GM18867 (cell line): ENCODE data around the gene SESN2.

Experiments used
- ATAC-seq: cut with Tn5 transposase; IDR thresholded peaks from one replicate; pipeline ENCODE4 v1.9.1; 2021; ENCODE audit warnings: mild to moderate bottlenecking, moderate library complexity; ENCODE audit not compliant: unreplicated experiment

Gene SESN2

GRCh38 chr1:28259252-28259933, at the start of gene SESN2:
TSS of gene SESN2 (plus strand) at chr1:28259518. CDS start at chr1:28259848, 330 bp downstream.
- peak; percentile 92 for ATAC-seq

- ATAC-seq: no peak
Observed at GRCh38 chr1:28209700-28210099, 49.6 kb upstream of the SESN2 start.

GRCh38 chr1:28213315-28213714, 46.0 kb upstream of the SESN2 start:
- ATAC-seq: no peak

- no peak for ATAC-seq
Observed at GRCh38 chr1:28229089-28229488, 30.2 kb upstream of the SESN2 start.

GRCh38 chr1:28229996-28230395, 29.3 kb upstream of the SESN2 start:
- ATAC-seq: no peak

- peak; percentile 50 for ATAC-seq
Observed at GRCh38 chr1:28232558-28233263, 26.6 kb upstream of the SESN2 start, which contains the start of gene DNAJC8. TSS of gene DNAJC8 (minus strand) at chr1:28233029. CDS start at chr1:28232998, 31 bp downstream.

- ATAC-seq: no peak
Observed at GRCh38 chr1:28233264-28233606, 26.1 kb upstream of the SESN2 start.

- peak; percentile 83 for ATAC-seq
Observed at GRCh38 chr1:28235755-28236655, 23.3 kb upstream of the SESN2 start, which contains the start of gene ATP5IF1. TSS of gene ATP5IF1 (plus strand) at chr1:28236124. CDS start at chr1:28236184, 60 bp downstream.

GRCh38 chr1:28236656-28237322, 22.5 kb upstream of the SESN2 start:
- no peak for ATAC-seq

- no peak for ATAC-seq
Observed at GRCh38 chr1:28239004-28239403, 20.3 kb upstream of the SESN2 start.

GRCh38 chr1:28240024-28240423, 19.3 kb upstream of the SESN2 start:
- no peak for ATAC-seq

GRCh38 chr1:28241638-28242241, 17.6 kb upstream of the SESN2 start:
- ATAC-seq: no peak

GRCh38 chr1:28243685-28244311, 15.5 kb upstream of the SESN2 start:
- no peak for ATAC-seq

- no peak for ATAC-seq
Observed at GRCh38 chr1:28244549-28245251, 14.6 kb upstream of the SESN2 start.

GRCh38 chr1:28246427-28246832, 12.9 kb upstream of the SESN2 start:
- ATAC-seq: no peak

- no peak for ATAC-seq
Observed at GRCh38 chr1:28247612-28248272, 11.6 kb upstream of the SESN2 start.

- no peak for ATAC-seq
Observed at GRCh38 chr1:28248273-28249012, 10.9 kb upstream of the SESN2 start.
